GM12878 (cell line): ENCODE results near the gene SLC9A3. TPM values are rescaled to one million over a fixed set of nuclear protein-coding genes. Genes with fewer than 3 reads are reported as not detected.

Experiments used
- ATAC-seq: fragments of 200-7000 bp; cut with Tn5 transposase; 3 replicates; pipeline ENCODE4 v1.9.1; 2020; ENCODE audit warnings: mild to moderate bottlenecking, moderate library complexity
- BruUV-seq: library from RNA; stranded (reverse); fragments of 400-500 nt; replicated peaks from 2 replicates; lab custom pipeline; 2021; lab: Mats Ljungman, UMichigan
- CTCF ChIA-PET: fragments of 300-600 bp; sonication (Branson Sonifier 250); formaldehyde crosslinking; extraction: SDS; loops from one replicate; lab custom pipeline; 2021; ENCODE audit warnings: inconsistent platforms; lab: Yijun Ruan, JAX
- POLR2A ChIA-PET: fragments of 350-600 bp; formaldehyde crosslinking; extraction: SDS; loops from one replicate; lab custom pipeline; 2021; ENCODE audit warnings: inconsistent platforms; lab: Charles Lee
- RAD21 ChIA-PET: fragments of 300-600 bp; sonication (Branson Sonifier 250); formaldehyde crosslinking; loops from one replicate; lab custom pipeline; 2023; ENCODE audit warnings: antibody characterized with exemption; ENCODE audit not compliant: unreplicated experiment; lab: Charles Lee
- SMC1A ChIA-PET: fragments of 300-600 bp; sonication (Branson Sonifier 250); formaldehyde crosslinking; loops from one replicate; lab custom pipeline; 2023; ENCODE audit not compliant: unreplicated experiment, uncharacterized antibody; lab: Charles Lee
- DNase-seq: peaks from one replicate; pipeline ENCODE4 v3.0.0-alpha.2; 2011; ENCODE audit warnings: low read depth, low spot score
- FAIRE-seq: peaks from 3 replicates; lab custom pipeline; 2011; peaks lifted over from hg19 to GRCh38; lab: Jason Lieb, UNC
- H2AFZ ChIP-seq: 2 replicates; pipeline ENCODE4 v1.6.0; 2011; ENCODE audit warnings: low read depth, low read length, control low read depth; ENCODE audit not compliant: control insufficient read depth
- H3K27ac ChIP-seq: 2 replicates; pipeline ENCODE4 v1.5.1; 2011; ENCODE audit warnings: control low read depth; ENCODE audit not compliant: control insufficient read depth, insufficient read depth
- H3K27me3 ChIP-seq, 2 experiments: replicated peaks in 1 of 2; 2 replicates each; pipeline versions ENCODE4 v1.6.0 to v1.6.1; 2011; ENCODE audit warnings: low read length in 1 of 2; ENCODE audit not compliant: control insufficient read depth in 2 of 2, insufficient read depth in 2 of 2
- H3K36me3 ChIP-seq, 2 experiments: 2 replicates each; pipeline ENCODE4 v1.5.1; 2011; ENCODE audit warnings: low read length in 1 of 2; ENCODE audit not compliant: control insufficient read depth in 2 of 2, insufficient read depth in 2 of 2
- H3K4me1 ChIP-seq: 2 replicates; pipeline ENCODE4 v1.6.1; 2011; ENCODE audit warnings: mild to moderate bottlenecking, low read length, moderate library complexity, mixed read lengths; ENCODE audit not compliant: control insufficient read depth, insufficient read depth
- H3K4me2 ChIP-seq: 2 replicates; pipeline ENCODE4 v1.6.0; 2011; ENCODE audit warnings: control low read depth; ENCODE audit not compliant: control insufficient read depth, insufficient read depth
- H3K4me3 ChIP-seq: fragments of 200-600 bp; sonication (generic); 2 replicates; pipeline ENCODE4 v1.5.1; 2016
- H3K79me2 ChIP-seq: 2 replicates; pipeline ENCODE4 v1.6.0; 2011; ENCODE audit warnings: low read length; ENCODE audit not compliant: control insufficient read depth, insufficient read depth
- H3K9ac ChIP-seq: 2 replicates; pipeline ENCODE4 v1.8.0; 2011; ENCODE audit warnings: low read length, control low read depth, mixed read lengths; ENCODE audit not compliant: control insufficient read depth, insufficient read depth
- H3K9me3 ChIP-seq: replicated peaks from 3 replicates; pipeline ENCODE4 v1.5.1; 2011; ENCODE audit warnings: mild to moderate bottlenecking, low read length; ENCODE audit not compliant: control insufficient read depth, insufficient read depth
- H4K20me1 ChIP-seq: 2 replicates; pipeline ENCODE4 v1.6.0; 2011; ENCODE audit not compliant: control insufficient read depth, insufficient read depth
- BACH1 ChIP-seq: fragments of 450-650 bp; IDR thresholded peaks from 2 replicates; pipeline ENCODE4 v1.6.1; 2017; ENCODE audit warnings: mild to moderate bottlenecking, borderline replicate concordance
- BCL3 ChIP-seq: IDR thresholded peaks from 2 replicates; pipeline ENCODE4 v1.6.1; 2011; ENCODE audit warnings: borderline replicate concordance, low read depth, mild to moderate bottlenecking, moderate library complexity, low read length; ENCODE audit not compliant: insufficient read depth, poor library complexity, severe bottlenecking
- CEBPB ChIP-seq, 2 experiments: fragments of 150-350 bp in 1 of 2; IDR thresholded peaks; 2 replicates each; pipeline ENCODE4 v1.6.1; 2012 to 2014; ENCODE audit warnings: low read depth in 2 of 2, low read length in 2 of 2, borderline replicate concordance in 1 of 2, inconsistent platforms in 1 of 2
- CEBPZ ChIP-seq: fragments of 150-350 bp; IDR thresholded peaks from 2 replicates; pipeline ENCODE4 v1.6.1; 2016; ENCODE audit warnings: low read depth, low read length
- E4F1 ChIP-seq: fragments of 450-650 bp; IDR thresholded peaks from 2 replicates; pipeline ENCODE4 v1.6.1; 2018; ENCODE audit warnings: borderline replicate concordance, mild to moderate bottlenecking; ENCODE audit not compliant: partially characterized antibody
- ETV6 ChIP-seq, 2 experiments: fragments of 450-650 bp in 1 of 2; IDR thresholded peaks in 1 of 2; conservative IDR thresholded peaks in 1 of 2; 2 replicates each; pipeline ENCODE4 v1.6.1; 2014; ENCODE audit warnings: antibody characterized with exemption in 1 of 2, borderline replicate concordance in 1 of 2, low read depth in 1 of 2, mild to moderate bottlenecking in 1 of 2, moderate library complexity in 1 of 2
- MLLT1 ChIP-seq: fragments of 450-650 bp; IDR thresholded peaks from 2 replicates; pipeline ENCODE4 v1.6.1; 2016; ENCODE audit warnings: mild to moderate bottlenecking
- NKRF ChIP-seq: fragments of 450-650 bp; conservative IDR thresholded peaks from 2 replicates; pipeline ENCODE4 v1.6.1; 2017; ENCODE audit warnings: mild to moderate bottlenecking, moderate library complexity
- RB1 ChIP-seq: fragments of 450-650 bp; formaldehyde crosslinking; IDR thresholded peaks from 2 replicates; pipeline ENCODE4 v1.6.1; 2017; ENCODE audit warnings: mild to moderate bottlenecking, borderline replicate concordance
- SIX5 ChIP-seq: IDR thresholded peaks from 2 replicates; pipeline ENCODE4 v1.6.1; 2011; ENCODE audit warnings: mild to moderate bottlenecking, low read depth, low read length, moderate library complexity; ENCODE audit not compliant: severe bottlenecking
- WRNIP1 ChIP-seq: IDR thresholded peaks from 2 replicates; pipeline ENCODE4 v1.6.1; 2011; ENCODE audit warnings: low read depth, low read length, improper control_type of control experiment, borderline replicate concordance
- YY1 ChIP-seq: IDR thresholded peaks from 2 replicates; pipeline ENCODE4 v1.6.1; 2011; ENCODE audit warnings: low read depth, mild to moderate bottlenecking, low read length
- WGBS: methylation state at CpG from one replicate; pipeline ENCODE4 v1.1.6; 2016; ENCODE audit warnings: low lambda C conversion rate; ENCODE audit not compliant: insufficient replicate concordance, insufficient coverage; ENCODE audit errors: missing lambda C conversion rate; 5-methylcytosine and 5-hydroxymethylcytosine counted together
- in situ Hi-C: fragments of 300-500 bp; cut with MboI; formaldehyde crosslinking; loops from 9 replicates; pipeline ENCODE4 v1.14.3; 2018; ENCODE audit warnings: mixed read lengths
- intact Hi-C: fragments of 100-400 bp; cut with micrococcal nuclease; formaldehyde crosslinking; loops from one replicate; pipeline ENCODE4 v1.14.2; 2022; ENCODE audit not compliant: unreplicated experiment
- polyA plus RNA-seq, 11 experiments: library from polyadenylated mRNA; depleted of rRNA in 4 of 11; unstranded in 6 of 11; stranded (reverse) in 5 of 11; fragments of >200 nt; fragmentation: Nextera tagmentation in 4 of 11; fragmentation: Illumina TruSeq in 1 of 11; extraction: Ambion mirVana in 4 of 11; extraction: Trizol in 1 of 11; gene quantifications; 1 replicate in 1 of 11; 2 replicates in 10 of 11; pipeline versions ENCODE4 v1.2.1 to v1.2.3, GENCODE V29; 2011 to 2016; ENCODE audit warnings: inconsistent platforms in 2 of 11, missing spikeins in 2 of 11, low read depth in 1 of 11
- total RNA-seq, 4 experiments: library from RNA; depleted of rRNA in 3 of 4; stranded (reverse); fragments of >200 nt in 3 of 4; fragmentation: Illumina TruSeq in 1 of 4; extraction: Trizol in 1 of 4; gene quantifications; 2 replicates each; pipeline versions ENCODE4 v1.2.1 to v1.2.3, GENCODE V29; 2013 to 2021

SLC9A3 gene
- total and polyA plus RNA-seq, 10 of the 15 experiments (the other 5 are each of a cell fraction or from before 2014, with no cell fraction given): 0.04 to 5.2 (median 2.3) TPM; not detected in 1

- FAIRE-seq (no peak), DNase-seq (no peak), ATAC-seq (no peak)
- intact Hi-C loops (no loop called here), in situ Hi-C loops (no loop called here)
- Histone ChIP-seq H3K4me1 (peaks cover 22% of the 10 kb centered on the region), H3K9me3 (no peaks in the 10 kb centered on the region), H3K36me3 (peaks cover 0 to 14% of the 10 kb centered on the region in 2 experiments; a peak in 3 of 4 replicates), H3K4me2 (no peak overlapping the region), H3K79me2 (no peaks in the 10 kb centered on the region; the same call in none of the 2 replicates), H3K27ac (no peak overlapping the region), H3K4me3 (no peak overlapping the region), H2AFZ (no peak overlapping the region), H3K27me3 (no peaks in the 10 kb centered on the region), H4K20me1 (no peaks in the 10 kb centered on the region), H3K9ac (no peak overlapping the region)
- WGBS: 92% methylated on average over 13 of the region's 13 CpGs
- POLR2A ChIA-PET: no interaction called here
- no TSS peak for BruUV-seq
- SMC1A ChIA-PET: no interaction called here
- RAD21 ChIA-PET: no interaction called here
- CTCF ChIA-PET: no interaction called here
- TF ChIP-seq SIX5 (no peak), MLLT1 (no peak), WRNIP1 (no peak), RB1 (no peak), BACH1 (no peak), ETV6 (conservative IDR thresholded peaks at IDR 0.05 in 1 of 2, IDR thresholded peaks at IDR 0.05 in 1 of 2; ENCODE audit: borderline replicate concordance in 1 of 2, low read depth in 1 of 2) (no peak), BCL3 (no peak), CEBPB (IDR thresholded peaks at IDR 0.05; ENCODE audit: borderline replicate concordance in 1 of 2, low read depth in 2 of 2, low read length in 2 of 2) (no peak), CEBPZ (no peak), NKRF (no peak), E4F1 (no peak), YY1 (no peak)
Observed at GRCh38 chr5:421901-422300, 102.3 kb downstream of the SLC9A3 start.
